ENCODE data around the gene CNTNAP3B.
"Not testable (repeated sequence)": the region's sequence is repeated elsewhere in the genome, so short reads cannot be mapped to it uniquely, and the experiment has no call there.

CNTNAP3B gene

DNA sequence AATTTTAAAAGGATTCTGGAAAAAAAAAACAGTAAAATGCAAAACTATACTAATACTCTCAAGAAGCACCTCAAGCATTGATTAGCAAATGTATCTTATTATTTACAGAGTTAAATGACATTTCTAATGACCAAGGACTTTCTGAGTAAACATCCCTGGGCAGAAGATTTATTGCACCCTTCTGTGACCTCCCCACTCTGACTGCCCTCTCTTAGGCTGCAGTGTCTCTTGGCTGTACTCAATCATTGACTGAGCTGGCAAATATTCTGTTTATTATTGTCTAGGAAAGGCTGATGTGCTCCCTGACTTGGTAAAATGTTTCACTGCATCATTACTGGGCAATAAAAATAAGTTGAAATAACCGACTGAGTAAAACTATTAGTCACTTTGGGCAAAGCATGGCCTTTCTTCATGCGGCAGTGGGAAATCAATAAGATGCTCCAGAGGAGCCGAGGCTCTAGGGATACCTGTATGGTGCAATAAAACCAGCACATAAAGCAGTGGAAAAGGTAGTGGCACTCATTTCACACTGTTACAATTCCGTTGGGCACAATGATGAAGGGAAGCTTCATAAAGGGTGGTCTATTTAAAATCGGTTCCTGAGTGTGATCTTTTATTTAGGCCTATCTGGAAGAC, 151.1 kb downstream of the CNTNAP3B start:
- not testable (repeated sequence) for H3K4me3 ChIP-seq (ENCODE audit: low read length)

DNA sequence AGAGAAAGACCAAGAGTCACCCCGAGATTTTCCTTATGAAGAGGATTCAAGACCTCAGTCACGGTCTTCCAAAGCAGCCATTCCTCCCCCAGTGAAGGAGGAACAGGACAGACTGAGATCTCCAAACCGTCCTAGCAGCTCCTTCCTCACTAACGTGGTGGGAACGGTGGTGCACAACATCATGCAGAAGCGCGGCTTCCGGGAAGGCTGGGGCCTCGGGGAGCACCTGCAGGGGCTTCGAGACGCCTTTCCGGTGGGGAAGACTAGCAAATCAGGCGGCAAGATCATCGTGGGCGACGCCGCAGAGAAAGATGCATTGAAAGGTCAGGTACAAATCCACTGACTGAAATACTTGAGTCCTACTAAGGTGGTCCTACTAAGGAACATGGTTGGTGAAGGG, 154.3 kb downstream of the CNTNAP3B start:
- not testable (repeated sequence) for H3K4me3 ChIP-seq (ENCODE audit: low read length)

DNA sequence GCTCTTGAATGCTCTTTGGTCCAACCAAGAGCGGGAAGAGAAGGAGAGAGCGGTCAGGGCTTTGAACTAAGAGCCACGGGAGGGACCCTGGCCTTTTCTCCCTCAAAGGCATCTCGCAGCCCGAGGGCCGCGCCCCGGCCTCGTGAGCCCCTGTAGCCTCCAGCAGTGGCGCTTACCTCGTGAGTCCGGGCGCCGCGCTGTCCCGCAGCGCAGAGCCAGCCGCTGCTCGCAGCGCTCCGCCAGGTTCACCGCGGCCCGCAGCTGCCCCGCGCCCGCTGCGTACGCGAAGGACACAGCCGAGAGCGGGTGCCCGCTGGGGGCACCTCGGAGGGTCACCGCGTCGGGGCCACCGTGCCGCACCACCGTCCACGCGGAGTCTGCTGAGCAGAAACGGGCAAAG, 176.2 kb downstream of the CNTNAP3B start:
- not testable (repeated sequence) for H3K4me3 ChIP-seq (ENCODE audit: low read length)

DNA sequence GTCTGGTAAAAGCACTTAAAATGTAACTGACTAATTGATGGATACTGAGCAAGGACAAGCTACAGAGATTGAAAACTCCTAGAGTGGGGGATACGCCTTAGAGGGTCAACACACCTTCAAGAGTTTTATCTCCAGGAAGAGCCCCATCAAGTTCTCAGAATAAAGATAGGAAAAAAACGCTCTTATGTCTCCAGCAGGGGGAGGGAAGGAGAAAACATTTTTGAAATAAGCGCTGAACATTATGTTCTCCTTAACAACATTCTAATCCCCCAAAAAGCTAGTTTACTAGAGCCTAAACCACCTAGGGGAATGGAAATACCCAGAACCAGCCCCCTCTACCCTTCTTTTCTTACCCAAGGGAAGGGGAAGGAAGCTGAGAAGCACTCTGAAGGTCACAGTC, 187.5 kb downstream of the CNTNAP3B start:
- not testable (repeated sequence) for H3K4me3 ChIP-seq (ENCODE audit: low read length)

DNA sequence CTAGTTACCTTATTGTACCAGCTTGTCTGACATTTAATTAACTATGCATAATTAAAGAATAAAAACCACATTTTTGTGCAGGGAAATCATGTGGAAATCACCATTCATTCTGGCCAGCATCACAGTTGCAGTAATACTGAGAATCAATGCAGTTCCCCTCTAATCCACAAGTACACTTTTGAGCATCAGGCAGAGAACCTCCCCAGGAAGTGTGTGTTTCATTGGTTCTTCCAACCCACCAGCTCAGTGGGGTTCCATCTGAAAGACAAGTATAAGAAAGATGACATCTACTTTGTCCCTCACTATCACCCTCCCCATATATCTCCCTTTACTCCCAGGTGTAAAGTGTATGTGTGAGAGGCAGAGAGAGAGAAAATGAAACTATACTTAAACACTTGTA, 191.1 kb downstream of the CNTNAP3B start:
- H3K4me3 ChIP-seq (ENCODE audit: low read length): not testable (repeated sequence)

DNA sequence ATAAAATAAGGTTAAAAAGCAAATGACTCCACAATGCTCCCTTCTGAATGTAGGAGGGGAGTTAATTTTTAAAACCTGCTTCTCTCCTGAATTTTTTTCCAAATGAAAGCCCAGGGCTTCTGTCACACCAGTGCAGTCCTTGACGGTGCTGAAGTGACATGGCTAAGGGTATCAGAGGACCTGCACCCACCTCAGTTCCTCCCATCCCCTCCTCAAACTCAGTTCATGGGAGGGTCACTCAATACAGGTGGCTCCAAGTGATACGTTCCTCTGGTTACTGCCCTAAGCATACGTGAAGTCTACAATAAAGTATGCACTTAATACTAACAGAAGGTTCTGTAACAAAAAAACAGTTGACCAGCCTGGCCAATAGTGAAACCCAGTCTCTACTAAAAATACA, 193.5 kb downstream of the CNTNAP3B start:
- not testable (repeated sequence) for H3K4me3 ChIP-seq (ENCODE audit: low read length)

DNA sequence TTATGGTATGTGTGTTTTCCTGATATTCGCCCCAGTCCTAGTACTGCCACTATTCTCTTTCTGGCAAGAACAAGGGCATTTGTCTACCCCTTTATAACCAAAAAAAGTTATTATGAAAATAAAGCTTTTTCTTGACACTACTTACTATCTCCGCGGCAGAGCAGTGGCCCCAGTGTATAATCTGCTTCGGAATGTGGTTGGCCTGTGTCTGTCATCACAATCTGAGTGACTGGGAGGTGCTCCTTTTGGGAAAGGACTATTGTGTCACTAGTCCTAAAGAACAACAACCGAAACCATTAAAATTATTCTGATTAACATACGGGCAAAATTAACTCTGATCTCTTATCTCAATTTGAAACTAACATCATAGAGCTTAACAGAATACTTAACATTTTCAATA, 200.1 kb downstream of the CNTNAP3B start:
- H3K4me3 ChIP-seq (ENCODE audit: low read length): not testable (repeated sequence)

DNA sequence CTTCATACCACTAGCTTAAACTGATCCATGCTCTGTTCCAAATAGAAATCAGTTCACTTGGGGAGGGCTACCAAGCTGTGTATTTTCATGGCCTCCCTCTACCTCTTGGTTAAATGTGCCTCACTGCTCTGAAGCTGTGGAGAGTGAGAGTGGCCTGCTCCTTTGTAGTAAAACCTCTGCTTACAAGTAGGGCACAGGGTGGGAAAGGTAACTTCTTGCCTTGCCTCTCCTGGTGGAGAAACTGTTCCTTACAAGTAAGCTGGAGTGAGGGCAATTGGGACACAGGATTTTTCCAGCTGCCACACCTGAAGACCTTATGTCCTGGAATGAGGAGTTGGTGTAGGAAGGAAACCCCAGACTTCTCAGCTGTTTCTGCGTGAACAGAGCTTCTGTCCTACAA, 211.9 kb downstream of the CNTNAP3B start:
- H3K4me3 ChIP-seq (ENCODE audit: low read length): not testable (repeated sequence)

DNA sequence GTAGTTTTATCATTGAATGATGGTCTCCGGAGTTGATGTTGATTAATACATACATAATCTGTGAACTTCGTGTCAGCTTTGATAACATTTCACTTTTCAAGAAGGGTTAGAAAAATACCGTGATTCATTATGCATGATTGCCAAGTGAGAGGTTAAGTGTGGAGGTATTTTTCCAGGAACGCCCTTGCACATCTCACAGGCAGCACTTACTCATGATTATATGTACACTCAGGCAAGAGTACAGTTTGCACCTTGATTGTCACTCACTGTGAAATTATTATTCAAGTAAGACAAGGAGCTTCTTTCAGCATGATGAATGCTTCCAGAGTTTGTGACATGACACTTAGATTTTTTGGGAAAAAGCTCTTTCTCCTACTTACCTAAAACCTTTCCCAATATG, 223.7 kb downstream of the CNTNAP3B start:
- H3K4me3 ChIP-seq (ENCODE audit: low read length): not testable (repeated sequence)

DNA sequence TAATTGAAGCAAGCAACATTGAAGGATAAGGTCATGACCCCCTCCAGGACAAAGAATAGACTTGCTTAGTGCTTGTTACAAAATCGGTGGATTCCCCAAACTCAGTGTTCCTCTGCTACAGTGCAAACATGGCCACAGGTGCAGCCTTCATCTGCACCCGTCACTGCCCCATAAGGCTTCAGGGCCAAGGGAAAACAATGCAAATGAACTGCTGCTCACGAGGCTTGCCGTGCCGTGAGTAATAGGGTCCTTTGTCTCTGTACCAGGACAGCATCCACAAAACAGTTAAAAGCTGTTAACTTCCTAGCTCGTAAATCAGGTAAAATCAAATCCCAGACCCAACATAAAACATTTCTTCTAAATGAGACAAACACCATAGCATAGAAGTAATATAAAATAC, 226.5 kb downstream of the CNTNAP3B start:
- H3K4me3 ChIP-seq (ENCODE audit: low read length): not testable (repeated sequence)

DNA sequence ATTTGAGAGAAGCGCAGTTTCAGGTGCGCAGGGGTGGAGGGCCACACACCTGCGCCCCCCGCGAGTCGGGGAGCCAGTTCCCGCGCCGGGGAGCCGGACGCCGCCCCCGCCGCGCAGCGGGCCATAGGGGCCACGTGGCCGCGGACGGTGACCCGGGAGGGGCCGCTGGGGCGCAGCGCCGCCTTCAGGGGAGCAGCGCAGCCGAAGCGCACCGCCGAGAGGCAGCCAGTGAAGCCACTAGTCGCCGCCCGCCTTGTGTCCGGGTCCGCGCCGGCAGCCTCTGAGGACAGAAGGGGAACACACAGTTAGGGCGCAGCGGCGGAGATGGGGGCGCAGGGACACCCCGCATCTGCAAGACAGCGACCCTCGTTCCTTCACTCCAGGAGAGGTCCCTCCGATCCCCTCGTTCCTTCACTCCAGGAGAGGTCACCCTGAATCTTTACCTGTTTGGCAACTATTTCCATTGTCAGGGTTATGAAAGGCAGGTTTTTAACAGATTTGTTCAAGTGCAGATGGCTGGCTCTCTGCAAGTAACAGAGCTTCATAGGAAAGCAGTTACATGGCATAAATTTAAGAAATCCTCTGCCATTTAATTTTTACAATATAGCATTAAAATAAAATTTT, 230.4 kb downstream of the CNTNAP3B start:
- not testable (repeated sequence) for H3K4me3 ChIP-seq (ENCODE audit: low read length)

DNA sequence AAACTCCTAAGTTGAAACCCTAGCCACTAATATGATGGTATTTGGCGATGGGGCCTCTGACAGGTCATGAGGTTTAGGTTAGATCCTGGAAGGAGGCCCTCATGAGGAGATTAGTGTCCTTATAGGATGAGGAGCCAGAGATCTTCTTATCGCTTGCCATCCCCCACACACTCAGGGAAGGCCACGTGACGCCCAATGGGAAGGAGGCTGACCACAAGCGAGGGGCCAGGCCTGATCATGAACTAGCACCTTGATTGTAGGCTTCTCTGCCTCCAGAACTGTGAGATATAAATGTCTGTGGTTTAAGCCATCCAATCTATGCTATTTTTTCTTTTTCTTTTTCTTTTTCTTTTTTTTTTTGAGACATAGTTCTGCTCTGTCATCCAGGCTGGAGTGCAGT, 254.7 kb downstream of the CNTNAP3B start:
- not testable (repeated sequence) for H3K4me3 ChIP-seq (ENCODE audit: low read length)

DNA sequence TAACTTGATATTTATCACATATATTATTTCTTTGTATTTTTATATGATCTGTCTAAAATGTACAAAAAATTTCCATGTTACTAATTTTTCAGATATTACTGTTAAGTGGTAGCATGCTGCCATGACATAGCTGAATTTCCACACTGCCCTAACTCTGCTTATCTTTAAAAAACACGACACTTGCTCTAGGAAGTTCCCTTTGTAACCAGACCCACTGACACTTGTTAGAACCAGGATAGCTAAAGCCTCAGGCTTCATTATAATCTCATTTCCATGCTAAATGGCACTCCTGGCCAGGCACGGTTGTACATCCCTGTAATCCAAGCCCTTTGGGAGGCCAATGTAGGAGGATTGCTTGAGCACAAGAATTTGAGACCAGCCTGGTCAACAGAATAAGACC, 273.8 kb downstream of the CNTNAP3B start:
- not testable (repeated sequence) for H3K4me3 ChIP-seq (ENCODE audit: low read length)

DNA sequence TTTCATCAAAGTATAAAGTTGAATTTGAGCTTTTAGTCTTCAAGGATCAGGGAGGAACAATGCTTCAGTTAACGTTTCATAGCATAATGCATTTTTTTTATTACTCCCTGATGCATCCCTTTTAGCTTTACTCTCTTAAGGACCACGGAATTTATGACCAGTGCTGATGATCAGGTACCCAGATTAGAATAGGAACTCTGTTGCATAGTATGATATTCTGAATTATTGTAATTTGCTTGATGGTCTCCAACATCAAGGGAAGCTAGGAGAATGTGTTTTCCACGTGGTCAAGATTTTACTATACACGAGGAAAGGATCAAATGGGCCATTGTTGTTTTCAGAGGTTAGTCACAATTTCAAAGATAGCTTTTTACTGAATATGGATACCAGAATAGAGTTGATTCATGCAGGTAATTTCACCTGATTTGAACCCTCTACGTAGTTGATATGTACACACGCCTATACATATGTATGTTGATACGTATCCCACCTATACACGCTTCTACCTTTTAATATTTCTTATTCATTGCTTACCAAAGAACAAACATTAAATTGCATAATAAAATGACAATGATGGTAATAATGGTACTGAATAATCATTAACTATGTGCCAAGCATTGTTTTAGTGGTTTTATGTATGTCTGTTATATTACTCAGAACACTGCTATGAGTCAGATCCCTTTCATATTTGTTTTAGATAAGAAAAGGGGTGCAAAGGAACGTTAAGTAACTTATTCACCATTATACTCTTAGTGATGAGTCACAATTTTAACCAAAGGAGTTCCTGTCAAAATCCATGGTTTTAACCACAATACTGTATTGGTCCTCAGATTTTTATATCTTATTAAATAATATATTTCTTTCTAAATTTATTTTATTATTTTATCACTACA, 277.1 kb downstream of the CNTNAP3B start:
- H3K4me3 ChIP-seq (ENCODE audit: low read length): not testable (repeated sequence)

DNA sequence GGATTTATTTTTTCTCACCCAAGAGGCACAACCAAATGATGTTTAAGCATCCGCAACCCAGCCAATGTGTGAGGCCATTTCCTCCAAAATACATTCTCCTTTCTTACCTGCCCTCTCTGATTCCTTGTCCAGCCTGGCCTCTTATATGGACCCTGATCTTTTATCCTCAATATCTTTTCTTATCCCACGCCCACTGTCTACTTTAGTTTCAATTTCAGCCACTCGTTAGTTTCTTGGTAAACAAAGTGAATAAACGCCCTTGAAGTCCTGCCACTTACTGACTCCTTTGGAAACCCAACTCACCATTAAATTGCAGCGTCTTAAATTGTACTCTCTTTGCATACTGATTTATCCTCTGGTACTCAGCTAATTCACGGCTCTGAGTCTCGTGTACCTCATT, 281.4 kb downstream of the CNTNAP3B start:
- not testable (repeated sequence) for H3K4me3 ChIP-seq (ENCODE audit: low read length)

Data from GM08714 (cell line).